ENCODE results near the gene CACTIN. TPM values are rescaled to one million over a fixed set of nuclear protein-coding genes. Genes with fewer than 3 reads are reported as not detected.

The CACTIN gene
- total and polyA plus RNA-seq, 4 donors = 11.0 to 32.6 (median 27.9) TPM

DNA sequence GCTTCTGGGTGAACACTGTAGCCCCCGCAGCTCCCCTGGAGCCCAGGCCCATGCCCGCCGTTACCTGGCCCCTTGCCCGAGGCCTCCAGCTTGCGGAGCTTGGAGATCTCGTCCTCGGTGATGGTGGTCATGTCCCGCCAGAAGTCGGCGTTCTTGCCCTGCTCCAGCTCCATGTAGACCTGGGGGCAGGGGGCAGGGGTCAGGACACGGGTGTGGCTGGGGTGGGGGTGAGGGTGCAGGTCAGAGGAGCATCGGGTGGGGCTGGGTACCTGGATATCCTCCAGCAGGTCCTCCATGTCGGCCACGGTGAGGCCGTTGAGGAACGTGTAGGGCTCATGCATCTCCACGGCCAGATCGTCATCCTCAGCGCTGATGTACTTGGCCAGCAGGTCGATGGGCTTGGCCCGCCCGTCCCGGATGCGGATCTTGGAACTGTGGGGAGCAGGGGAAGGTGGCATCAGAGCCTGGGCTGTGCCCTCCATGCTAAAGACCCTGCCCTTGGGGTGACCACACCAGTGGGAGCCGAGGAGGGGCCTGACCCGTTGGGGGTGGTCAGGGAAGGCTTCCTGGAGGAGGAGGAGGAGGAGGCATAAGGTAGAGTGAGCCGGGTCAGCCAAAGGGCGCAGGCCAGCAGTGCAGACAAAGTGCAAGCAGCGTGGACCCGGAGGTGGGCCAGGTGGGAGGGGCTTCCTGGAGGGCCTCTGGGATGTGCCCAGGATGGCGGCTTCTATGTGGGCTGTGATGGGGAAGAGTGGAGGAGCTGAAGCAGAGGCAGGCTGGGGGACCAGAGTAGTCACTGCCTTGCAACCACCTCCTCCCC lies 7.6 kb downstream of the CACTIN start:
- 92% methylated on average over 30 of the region's 31 CpGs for WGBS (ENCODE audit: insufficient coverage)
- Histone ChIP-seq H3K36me3 (ENCODE audit: control insufficient read depth, insufficient read depth, low read length) (peaks cover 98% of the 10 kb centered on the region), H3K4me3 (ENCODE audit: low read depth, low read length) (no peak overlapping the region), H3K27ac (ENCODE audit: low read depth, low read length) (no peak overlapping the region), H3K27me3 (ENCODE audit: control insufficient read depth, insufficient read depth, low read length) (no peaks in the 10 kb centered on the region), H3K4me1 (ENCODE audit: control insufficient read depth, insufficient read depth, low read length) (peaks cover 8% of the 10 kb centered on the region), H3K9me3 (ENCODE audit: control insufficient read depth, insufficient read depth, low read length) (no peaks in the 10 kb centered on the region)
- no peak for DNase-seq (ENCODE audit: low read depth in 4 of 6, low spot score in 6 of 6)

DNA sequence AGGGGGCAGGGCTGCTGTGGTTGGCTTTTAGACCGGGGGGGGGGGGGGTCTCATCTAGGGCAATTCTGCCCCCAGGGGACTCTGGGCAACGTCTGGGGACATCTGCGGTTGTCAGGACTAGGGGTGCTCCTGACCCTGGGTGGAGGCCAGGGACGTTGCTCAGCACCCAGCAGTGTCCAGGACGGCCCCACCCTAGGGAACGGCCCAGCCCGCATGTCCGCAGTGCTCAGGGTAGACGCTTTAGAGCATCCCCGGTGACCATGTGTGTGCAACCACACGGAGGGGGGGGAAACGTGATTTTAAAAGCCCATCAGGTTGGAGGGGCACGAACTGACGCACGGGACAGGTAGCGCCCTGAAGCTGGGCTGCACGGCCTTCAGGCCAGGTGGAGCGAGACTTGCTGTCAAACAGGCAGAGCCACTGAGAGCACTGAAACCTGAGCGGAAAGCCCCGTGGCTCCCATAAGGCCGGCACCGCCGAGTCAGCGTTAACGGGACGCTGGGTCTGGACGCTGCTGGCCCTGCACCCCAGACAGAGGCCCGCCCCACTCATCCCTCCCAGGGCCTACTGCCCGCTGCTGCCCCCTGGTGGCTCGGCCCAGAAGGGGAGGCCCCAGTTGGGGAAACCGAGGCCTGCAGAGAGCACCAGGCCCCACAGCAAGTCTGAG lies 8.3 kb downstream of the CACTIN start:
- Histone ChIP-seq H3K4me3 (ENCODE audit: low read depth, low read length) (no peak overlapping the region), H3K4me1 (ENCODE audit: control insufficient read depth, insufficient read depth, low read length) (peaks cover 8% of the 10 kb centered on the region), H3K27me3 (ENCODE audit: control insufficient read depth, insufficient read depth, low read length) (no peaks in the 10 kb centered on the region), H3K27ac (ENCODE audit: low read depth, low read length) (no peak overlapping the region), H3K9me3 (ENCODE audit: control insufficient read depth, insufficient read depth, low read length) (no peaks in the 10 kb centered on the region), H3K36me3 (ENCODE audit: control insufficient read depth, insufficient read depth, low read length) (peaks cover 98% of the 10 kb centered on the region)
- DNase-seq (ENCODE audit: low read depth in 4 of 6, low spot score in 6 of 6) = peak in 2 of 6 donors; percentile 6 to 60
- 55% methylated on average over 31 of the region's 31 CpGs for WGBS (ENCODE audit: insufficient coverage)

- Histone ChIP-seq H3K4me3 (ENCODE audit: low read depth, low read length) (no peak overlapping the region), H3K9me3 (ENCODE audit: control insufficient read depth, insufficient read depth, low read length) (no peaks in the 10 kb centered on the region), H3K4me1 (ENCODE audit: control insufficient read depth, insufficient read depth, low read length) (peaks cover 8% of the 10 kb centered on the region), H3K36me3 (ENCODE audit: control insufficient read depth, insufficient read depth, low read length) (peaks cover 98% of the 10 kb centered on the region), H3K27ac (ENCODE audit: low read depth, low read length) (no peak overlapping the region), H3K27me3 (ENCODE audit: control insufficient read depth, insufficient read depth, low read length) (no peaks in the 10 kb centered on the region)
- no peak for DNase-seq (ENCODE audit: low read depth in 4 of 6, low spot score in 6 of 6)
- whole genome bisulfite sequencing (ENCODE audit: insufficient coverage) = 71% methylated on average over 19 of the region's 19 CpGs
Observed at GRCh38 chr19:3617463-3617862, 9.1 kb downstream of the CACTIN start.

DNA sequence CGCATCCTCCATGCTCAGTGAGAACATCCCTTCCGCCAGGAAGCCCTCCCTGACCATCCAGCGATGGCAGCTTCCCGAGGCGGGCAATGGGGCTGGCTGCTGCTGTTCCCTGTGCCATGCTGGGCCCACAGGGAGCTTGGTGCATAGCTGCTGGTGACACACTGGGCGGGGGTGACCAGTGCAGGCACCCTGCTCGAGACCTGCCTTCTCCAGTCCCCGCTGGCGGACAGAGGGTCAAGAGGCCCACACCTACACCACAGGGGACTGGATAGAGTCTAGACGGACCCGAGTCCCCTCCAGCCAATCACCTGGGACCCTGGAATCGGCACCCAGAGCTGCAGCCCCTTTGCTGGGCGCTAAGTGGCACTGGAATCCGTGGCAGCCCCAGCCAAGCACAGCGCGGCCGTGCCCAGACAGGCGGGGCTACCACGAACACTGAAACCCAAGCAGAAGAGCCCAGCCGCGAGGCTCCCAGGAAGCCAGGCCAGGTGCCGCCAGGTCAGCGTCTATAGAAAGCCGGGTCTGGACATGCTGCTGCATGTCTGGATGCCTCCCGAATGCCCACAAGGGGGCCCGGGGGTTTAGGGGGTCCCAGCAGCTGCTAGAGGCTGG lies 11.0 kb downstream of the CACTIN start:
- no peaks in the 10 kb centered on the region for H3K27me3 ChIP-seq (ENCODE audit: control insufficient read depth, insufficient read depth, low read length)
- H3K27ac ChIP-seq (ENCODE audit: low read depth, low read length) = no peak overlapping the region
- H3K9me3 ChIP-seq (ENCODE audit: control insufficient read depth, insufficient read depth, low read length) = no peaks in the 10 kb centered on the region
- DNase-seq (ENCODE audit: low read depth in 4 of 6, low spot score in 6 of 6) = no peak
- H3K4me3 ChIP-seq (ENCODE audit: low read depth, low read length) = no peak overlapping the region
- peaks cover 98% of the 10 kb centered on the region for H3K36me3 ChIP-seq (ENCODE audit: control insufficient read depth, insufficient read depth, low read length)
- 92% methylated on average over 26 of the region's 26 CpGs for WGBS (ENCODE audit: insufficient coverage)
- H3K4me1 ChIP-seq (ENCODE audit: control insufficient read depth, insufficient read depth, low read length) = peaks cover 8% of the 10 kb centered on the region

DNA sequence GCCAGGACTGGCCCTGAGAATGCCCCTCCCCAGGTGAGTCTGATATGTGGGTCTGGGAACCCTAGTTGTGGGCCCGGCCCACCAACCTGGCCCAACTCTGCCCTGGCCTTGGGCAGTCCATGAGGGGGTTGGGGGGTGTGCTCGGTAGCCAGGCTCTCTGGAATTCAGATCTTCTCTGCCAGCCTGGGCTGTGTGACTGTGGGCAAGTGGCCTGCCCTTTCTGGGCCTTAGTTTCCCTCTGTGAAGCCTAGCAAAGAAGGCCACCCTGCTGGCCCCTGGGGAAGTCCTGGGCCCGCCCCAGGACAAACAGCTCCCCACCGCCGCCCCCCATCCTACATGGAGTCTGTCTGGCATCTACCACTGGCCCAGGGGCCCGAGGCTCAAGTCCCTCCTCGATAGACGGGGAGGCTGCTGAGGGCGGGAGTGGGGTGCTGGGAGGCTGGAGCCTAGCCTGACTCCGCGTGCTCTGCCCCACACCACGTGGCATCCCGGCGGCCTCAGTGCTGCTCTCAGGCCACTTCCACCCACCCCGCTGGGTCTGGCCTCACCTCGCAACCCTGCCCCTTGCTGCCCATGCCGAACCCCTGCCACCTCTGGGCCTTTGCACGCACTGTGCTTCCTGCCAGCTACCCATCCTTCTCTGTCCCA lies 11.6 kb downstream of the CACTIN start:
- Histone ChIP-seq H3K27me3 (ENCODE audit: control insufficient read depth, insufficient read depth, low read length) (no peaks in the 10 kb centered on the region), H3K4me1 (ENCODE audit: control insufficient read depth, insufficient read depth, low read length) (peaks cover 12% of the 10 kb centered on the region), H3K4me3 (ENCODE audit: low read depth, low read length) (no peak overlapping the region), H3K36me3 (ENCODE audit: control insufficient read depth, insufficient read depth, low read length) (peaks cover 98% of the 10 kb centered on the region), H3K9me3 (ENCODE audit: control insufficient read depth, insufficient read depth, low read length) (no peaks in the 10 kb centered on the region), H3K27ac (ENCODE audit: low read depth, low read length) (no peak overlapping the region)
- DNase-seq (ENCODE audit: low read depth in 4 of 6, low spot score in 6 of 6) = no peak
- WGBS (ENCODE audit: insufficient coverage) = 93% methylated on average over 17 of the region's 18 CpGs

DNA sequence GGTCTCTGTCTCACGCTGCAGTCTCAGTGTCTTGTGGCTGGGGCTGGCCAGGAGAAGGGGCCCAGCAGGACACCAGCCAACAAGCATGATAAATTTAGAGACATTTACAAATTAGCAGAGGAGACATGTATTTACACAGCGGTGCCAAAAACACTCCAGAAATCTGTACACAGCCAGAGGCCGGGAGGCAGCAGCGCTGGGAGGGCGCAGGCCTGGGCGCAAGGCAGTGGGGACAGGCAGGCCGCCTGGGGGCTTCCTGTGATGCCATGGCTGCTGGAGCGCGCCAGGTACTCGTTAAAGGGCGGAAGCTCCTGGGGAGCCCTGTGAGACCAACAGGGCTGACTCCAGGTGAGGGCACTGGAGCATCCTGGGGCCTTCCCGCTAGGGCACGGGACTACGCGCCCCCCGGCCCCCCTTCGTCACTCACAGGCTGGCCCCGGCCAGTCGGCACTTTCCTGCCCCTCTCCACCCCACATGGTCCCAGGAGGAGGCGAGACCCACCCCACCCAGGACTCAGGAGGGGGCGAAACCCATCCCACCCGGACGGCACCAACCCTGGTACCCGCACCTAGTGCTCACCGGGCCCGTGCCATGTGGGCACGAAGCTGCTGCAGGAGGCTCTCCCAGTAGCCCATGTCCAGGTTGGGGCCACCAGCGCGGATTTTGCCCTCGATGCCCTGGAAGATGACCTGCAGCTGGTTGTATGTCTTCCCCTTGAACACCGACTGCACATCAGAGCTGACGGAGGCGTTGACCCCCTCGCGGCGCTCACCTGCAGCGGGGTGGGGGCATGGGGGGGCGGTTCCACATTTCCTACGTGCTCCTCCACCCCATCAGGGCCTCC lies 12.6 kb downstream of the CACTIN start:
- no peaks in the 10 kb centered on the region for H3K9me3 ChIP-seq (ENCODE audit: control insufficient read depth, insufficient read depth, low read length)
- H3K27me3 ChIP-seq (ENCODE audit: control insufficient read depth, insufficient read depth, low read length) = no peaks in the 10 kb centered on the region
- peaks cover 96% of the 10 kb centered on the region for H3K36me3 ChIP-seq (ENCODE audit: control insufficient read depth, insufficient read depth, low read length)
- H3K4me1 ChIP-seq (ENCODE audit: control insufficient read depth, insufficient read depth, low read length) = peaks cover 21% of the 10 kb centered on the region
- no peak overlapping the region for H3K4me3 ChIP-seq (ENCODE audit: low read depth, low read length)
- WGBS (ENCODE audit: insufficient coverage) = 92% methylated on average over 29 of the region's 39 CpGs
- DNase-seq (ENCODE audit: low read depth in 4 of 6, low spot score in 6 of 6) = no peak
- H3K27ac ChIP-seq (ENCODE audit: low read depth, low read length) = no peak overlapping the region

DNA sequence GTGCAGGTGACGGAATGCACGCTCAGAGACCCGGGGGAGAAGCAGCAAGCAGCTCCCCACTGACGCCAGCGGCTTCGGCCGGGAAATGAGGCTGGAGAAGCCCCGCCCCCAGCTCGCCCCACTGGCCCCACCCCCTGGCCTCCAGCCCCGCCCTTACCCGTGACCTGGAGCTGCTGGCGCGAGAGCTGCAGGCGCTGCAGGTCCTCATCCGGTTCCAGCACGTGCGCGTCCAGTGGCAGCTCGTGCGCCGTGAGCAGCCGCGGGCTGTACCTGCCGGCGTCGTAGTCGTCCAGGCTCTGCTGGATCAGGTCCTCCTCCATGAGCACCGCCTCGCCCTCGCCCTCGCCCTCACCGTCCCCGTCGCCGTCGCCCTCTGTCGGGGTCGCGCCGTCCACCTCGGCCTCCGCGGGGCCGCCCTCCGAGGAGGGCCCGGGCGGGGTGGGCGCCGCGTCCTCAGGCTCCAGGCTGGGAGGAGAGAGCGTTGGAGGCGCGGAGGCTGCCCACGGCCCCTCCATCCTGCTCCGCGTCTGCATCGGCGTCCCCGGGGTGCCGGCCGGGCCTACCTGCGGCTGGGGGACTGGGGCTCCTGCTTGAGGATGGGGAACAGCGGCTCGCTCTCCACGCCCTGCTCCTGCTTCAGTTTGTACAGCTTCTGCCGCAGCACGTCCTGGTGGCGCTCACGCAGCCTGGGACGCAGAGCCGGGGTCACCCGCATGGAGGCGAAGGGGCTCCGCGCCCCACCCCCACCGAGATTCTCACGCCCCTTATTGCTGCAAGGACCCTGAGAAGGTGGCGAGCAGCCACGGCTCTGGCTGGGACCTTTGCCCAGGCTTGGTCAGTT lies 13.5 kb downstream of the CACTIN start:
- peaks cover 89% of the 10 kb centered on the region for H3K36me3 ChIP-seq (ENCODE audit: control insufficient read depth, insufficient read depth, low read length)
- 72% methylated on average over 79 of the region's 79 CpGs for WGBS (ENCODE audit: insufficient coverage)
- no peak for DNase-seq (ENCODE audit: low read depth in 4 of 6, low spot score in 6 of 6)
- peaks cover under 1% of the 10 kb centered on the region for H3K27me3 ChIP-seq (ENCODE audit: control insufficient read depth, insufficient read depth, low read length)
- peaks cover 19% of the 10 kb centered on the region for H3K4me1 ChIP-seq (ENCODE audit: control insufficient read depth, insufficient read depth, low read length)
- no peak overlapping the region for H3K27ac ChIP-seq (ENCODE audit: low read depth, low read length)
- no peaks in the 10 kb centered on the region for H3K9me3 ChIP-seq (ENCODE audit: control insufficient read depth, insufficient read depth, low read length)
- H3K4me3 ChIP-seq (ENCODE audit: low read depth, low read length) = no peak overlapping the region

GRCh38 chr19:3612330-3612729 lies 14.3 kb downstream of the CACTIN start:
- H3K36me3 ChIP-seq (ENCODE audit: control insufficient read depth, insufficient read depth, low read length) = peaks cover 81% of the 10 kb centered on the region

More at GRCh38 chr19:3612330-3612729, 14.3 kb downstream of the CACTIN start:
- Histone ChIP-seq H3K9me3 (ENCODE audit: control insufficient read depth, insufficient read depth, low read length) (no peaks in the 10 kb centered on the region), H3K27me3 (ENCODE audit: control insufficient read depth, insufficient read depth, low read length) (peaks cover 9% of the 10 kb centered on the region), H3K27ac (ENCODE audit: low read depth, low read length) (no peak overlapping the region), H3K4me3 (ENCODE audit: low read depth, low read length) (no peak overlapping the region), H3K4me1 (ENCODE audit: control insufficient read depth, insufficient read depth, low read length) (peaks cover 20% of the 10 kb centered on the region)
- WGBS (ENCODE audit: insufficient coverage) = 96% methylated on average over 33 of the region's 33 CpGs
- DNase-seq (ENCODE audit: low read depth in 4 of 6, low spot score in 6 of 6) = no peak
